WERI-Rb-1 (cell line): ENCODE measurements around the gene METTL25.

Experiments
- DNase-seq: peaks from one replicate; pipeline ENCODE4 v3.0.0-alpha.2; 2020
- H3K27ac ChIP-seq: fragments of 250-450 bp; sonication (Bioruptor Pico); 2 replicates; pipeline ENCODE4 v1.5.1; 2020; ENCODE audit warnings: mild to moderate bottlenecking, moderate library complexity
- H3K27me3 ChIP-seq: fragments of 250-450 bp; sonication (Bioruptor Pico); 2 replicates; pipeline ENCODE4 v1.5.1; 2021; ENCODE audit warnings: mild to moderate bottlenecking, low read depth, moderate library complexity; ENCODE audit not compliant: insufficient read depth, severe bottlenecking
- H3K36me3 ChIP-seq: fragments of 250-450 bp; sonication (Bioruptor Pico); 2 replicates; pipeline ENCODE4 v1.5.1; 2020; ENCODE audit warnings: mild to moderate bottlenecking, moderate library complexity
- H3K4me3 ChIP-seq: 2 replicates; pipeline ENCODE4 v1.5.1; 2011; ENCODE audit warnings: low read depth, mild to moderate bottlenecking, control low read depth, low read length
- H3K9me3 ChIP-seq: fragments of 250-450 bp; sonication (Bioruptor Pico); 2 replicates; pipeline ENCODE4 v1.5.1; 2021; ENCODE audit warnings: mild to moderate bottlenecking, moderate library complexity; ENCODE audit not compliant: severe bottlenecking
- CTCF ChIP-seq: IDR thresholded peaks from 2 replicates; pipeline ENCODE4 v1.5.1; 2011; ENCODE audit warnings: low read depth, mild to moderate bottlenecking, control low read depth, inconsistent platforms, low read length

Gene METTL25

GRCh38 chr12:82461393-82461792, 103.1 kb downstream of the METTL25 start:
- no peak for TF ChIP-seq CTCF
- DNase-seq, result no peak
- Histone ChIP-seq H3K36me3 (no peaks in the 10 kb centered on the region), H3K27ac (no peak overlapping the region), H3K9me3 (no peaks in the 10 kb centered on the region), H3K4me3 (no peak overlapping the region), H3K27me3 (no peaks in the 10 kb centered on the region)

- Histone ChIP-seq H3K9me3 (no peaks in the 10 kb centered on the region), H3K27ac (no peak overlapping the region), H3K36me3 (no peaks in the 10 kb centered on the region), H3K27me3 (no peaks in the 10 kb centered on the region), H3K4me3 (no peak overlapping the region)
- DNase-seq, result no peak
- no peak for TF ChIP-seq CTCF
Measured at GRCh38 chr12:82461836-82462235, 103.5 kb downstream of the METTL25 start.

GRCh38 chr12:82468563-82468962, 110.2 kb downstream of the METTL25 start:
- H3K9me3 ChIP-seq, result no peaks in the 10 kb centered on the region
- no peak for DNase-seq
- no peaks in the 10 kb centered on the region for H3K36me3 ChIP-seq
- TF ChIP-seq CTCF, result no peak
- no peaks in the 10 kb centered on the region for H3K27me3 ChIP-seq
- H3K27ac ChIP-seq, result no peak overlapping the region
- H3K4me3 ChIP-seq, result no peak overlapping the region

GRCh38 chr12:82470906-82471512, 112.7 kb downstream of the METTL25 start:
- no peak for TF ChIP-seq CTCF
- H3K27me3 ChIP-seq, result no peaks in the 10 kb centered on the region
- no peaks in the 10 kb centered on the region for H3K9me3 ChIP-seq
- DNase-seq, result no peak
- no peak overlapping the region for H3K4me3 ChIP-seq
- H3K36me3 ChIP-seq, result no peaks in the 10 kb centered on the region
- no peak overlapping the region for H3K27ac ChIP-seq

- Histone ChIP-seq H3K36me3 (no peaks in the 10 kb centered on the region), H3K9me3 (no peaks in the 10 kb centered on the region), H3K27me3 (no peaks in the 10 kb centered on the region), H3K27ac (no peak overlapping the region), H3K4me3 (no peak overlapping the region)
- DNase-seq, result no peak
- no peak for TF ChIP-seq CTCF
Measured at GRCh38 chr12:82473111-82473754, 114.9 kb downstream of the METTL25 start.
